HG03066 (cell line): ENCODE results near the gene FAM174B.

Source experiments
- ATAC-seq: cut with Tn5 transposase; IDR thresholded peaks from one replicate; pipeline ENCODE4 v1.9.1; 2021; ENCODE audit warnings: low read depth; ENCODE audit not compliant: unreplicated experiment

The FAM174B gene

DNA sequence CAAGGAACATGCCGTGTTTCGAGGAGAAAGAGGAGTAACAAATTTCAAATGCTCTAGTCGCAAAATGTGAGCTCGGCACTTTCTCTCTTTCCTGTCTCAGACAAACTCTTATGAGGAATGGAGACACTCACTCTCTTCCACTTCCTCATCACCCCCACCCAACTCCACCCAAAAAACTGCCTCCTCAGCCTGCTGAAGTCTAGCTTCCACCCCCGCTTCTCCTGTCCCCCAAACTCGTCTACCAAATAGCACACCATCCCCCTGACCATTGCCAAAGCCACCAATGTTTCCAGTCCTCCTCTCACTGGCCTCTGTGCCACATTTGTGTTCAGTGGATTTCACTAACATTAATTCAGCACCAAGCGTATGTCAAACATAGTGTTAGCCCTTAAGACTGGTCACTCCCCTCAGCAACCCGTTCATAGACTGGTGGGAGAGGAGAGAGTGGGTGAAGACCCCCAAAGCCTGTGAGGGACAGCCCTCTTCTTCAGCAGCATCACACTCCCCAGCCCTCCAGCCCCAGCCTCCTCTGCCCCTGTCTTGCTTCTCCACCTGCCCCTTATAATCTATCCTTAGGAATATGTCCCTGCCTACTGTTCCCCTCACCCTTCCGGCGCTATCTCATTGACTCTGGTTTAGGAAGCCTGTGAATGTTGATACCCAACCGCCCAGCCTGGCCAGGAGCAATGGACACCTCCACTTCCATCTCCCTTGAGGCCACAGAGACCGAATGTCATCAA, 77.3 kb downstream of the FAM174B start:
- no peak for ATAC-seq

GRCh38 chr15:92576597-92577200, 78.9 kb downstream of the FAM174B start:
- ATAC-seq, result no peak

GRCh38 chr15:92574566-92574965, 81.0 kb downstream of the FAM174B start:
- ATAC-seq, result no peak

GRCh38 chr15:92574161-92574560, 81.4 kb downstream of the FAM174B start:
- ATAC-seq, result no peak

GRCh38 chr15:92571824-92572223, 83.8 kb downstream of the FAM174B start:
- ATAC-seq, result no peak

DNA sequence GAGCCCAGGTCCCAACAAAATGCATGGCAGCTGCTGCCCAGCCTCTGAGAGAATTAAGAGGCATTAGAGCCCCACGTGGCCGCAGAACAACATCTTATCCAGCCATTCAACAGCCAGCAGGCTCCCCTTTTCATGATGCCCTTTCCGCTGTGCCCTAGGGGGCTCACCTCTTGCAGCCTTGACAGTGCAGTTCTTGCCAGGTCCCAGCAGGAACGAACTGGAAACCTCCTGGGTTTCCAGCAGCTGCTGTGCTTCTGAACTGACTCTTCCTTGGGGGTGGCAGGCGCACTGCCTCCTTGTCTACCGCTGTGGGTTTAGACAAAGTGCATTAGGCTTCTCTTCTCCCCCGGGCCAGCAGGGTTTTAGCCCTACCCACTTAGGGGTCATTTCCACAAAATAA, 85.2 kb downstream of the FAM174B start:
- ATAC-seq, result no peak

DNA sequence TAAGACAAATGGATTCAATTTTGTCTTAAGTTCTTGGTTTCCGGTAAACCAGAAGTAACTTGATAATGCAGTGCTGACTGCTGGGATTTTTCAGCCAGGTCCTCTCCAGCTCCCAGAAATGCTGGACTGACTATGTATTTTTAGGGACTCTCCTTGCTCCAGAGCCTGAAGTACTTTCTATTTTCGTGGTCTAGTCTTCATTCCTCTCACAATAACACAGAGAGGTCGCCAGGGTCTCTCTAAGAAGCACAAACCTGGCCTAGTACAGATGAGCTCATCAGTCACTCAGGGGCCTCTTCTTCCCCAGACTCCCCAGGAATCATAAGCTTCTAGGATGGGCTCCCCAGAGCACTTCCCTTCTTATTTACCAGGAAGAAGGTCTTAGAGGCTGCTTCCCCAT, 85.8 kb downstream of the FAM174B start:
- no peak for ATAC-seq
